Loucy (cell line): ENCODE measurements around the gene ARMH3.

Experiments
- H2AFZ ChIP-seq: fragments of 200-600 bp; sonication (generic); 2 replicates; pipeline ENCODE4 v1.6.0; 2016; ENCODE audit warnings: antibody characterized with exemption, mild to moderate bottlenecking, low read length, moderate library complexity
- H3F3A ChIP-seq: fragments of 200-600 bp; 2 replicates; pipeline ENCODE4 v1.6.0; 2016; ENCODE audit warnings: antibody characterized with exemption, low read depth, mild to moderate bottlenecking
- H3K27me3 ChIP-seq: fragments of 200-600 bp; sonication (generic); 2 replicates; pipeline ENCODE4 v1.6.1; 2014; ENCODE audit warnings: low read length, mild to moderate bottlenecking; ENCODE audit not compliant: insufficient read depth, poor library complexity, severe bottlenecking
- H3K36me3 ChIP-seq: fragments of 200-600 bp; sonication (generic); 2 replicates; pipeline ENCODE4 v1.6.1; 2016; ENCODE audit warnings: low read length; ENCODE audit not compliant: insufficient read depth
- H3K4me1 ChIP-seq: fragments of 200-600 bp; sonication (generic); 2 replicates; pipeline ENCODE4 v1.5.1; 2014; ENCODE audit warnings: low read length, mild to moderate bottlenecking; ENCODE audit not compliant: insufficient read depth, poor library complexity, severe bottlenecking
- H3K4me2 ChIP-seq: fragments of 200-600 bp; sonication (generic); 2 replicates; pipeline ENCODE4 v1.6.0; 2014; ENCODE audit warnings: antibody characterized with exemption, low read length, low read depth, mild to moderate bottlenecking; ENCODE audit not compliant: poor library complexity, severe bottlenecking
- H3K4me3 ChIP-seq: fragments of 200-600 bp; sonication (generic); 2 replicates; pipeline ENCODE4 v1.5.1; 2014; ENCODE audit warnings: low read length, mild to moderate bottlenecking, mixed read lengths; ENCODE audit not compliant: poor library complexity, severe bottlenecking
- H3K79me2 ChIP-seq: fragments of 200-600 bp; sonication (generic); 2 replicates; pipeline ENCODE4 v1.6.1; 2014; ENCODE audit warnings: low read length; ENCODE audit not compliant: insufficient read depth
- H3K9ac ChIP-seq: fragments of 200-600 bp; sonication (generic); 2 replicates; pipeline ENCODE4 v1.6.0; 2014; ENCODE audit warnings: mild to moderate bottlenecking, low read depth, low read length, moderate library complexity; ENCODE audit not compliant: poor library complexity, severe bottlenecking
- H3K9me2 ChIP-seq: fragments of 200-600 bp; sonication (generic); replicated peaks from 2 replicates; pipeline ENCODE4 v1.6.1; 2016; ENCODE audit warnings: low read depth, low read length, mixed read lengths
- H3K9me3 ChIP-seq: fragments of 200-600 bp; sonication (generic); 2 replicates; pipeline ENCODE4 v1.6.1; 2014; ENCODE audit warnings: mild to moderate bottlenecking, antibody characterized with exemption, low read length, low read depth; ENCODE audit not compliant: insufficient read depth
- H4K20me1 ChIP-seq: fragments of 200-600 bp; sonication (generic); 2 replicates; pipeline ENCODE4 v1.6.0; 2014; ENCODE audit warnings: antibody characterized with exemption, low read length, mild to moderate bottlenecking; ENCODE audit not compliant: insufficient read depth, poor library complexity, severe bottlenecking
- EZH2phosphoT487 ChIP-seq: fragments of 200-600 bp; IDR thresholded peaks from 2 replicates; pipeline ENCODE4 v1.6.1; 2018; ENCODE audit warnings: antibody characterized with exemption, mild to moderate bottlenecking, moderate library complexity, borderline replicate concordance
- TF ChIP-seq, protein P1 (sequence below): fragments of 200-600 bp; sonication (generic); conservative IDR thresholded peaks from 2 replicates; pipeline ENCODE4 v1.5.1; 2014; ENCODE audit warnings: mild to moderate bottlenecking, antibody characterized with exemption, low read length

The ARMH3 gene

DNA sequence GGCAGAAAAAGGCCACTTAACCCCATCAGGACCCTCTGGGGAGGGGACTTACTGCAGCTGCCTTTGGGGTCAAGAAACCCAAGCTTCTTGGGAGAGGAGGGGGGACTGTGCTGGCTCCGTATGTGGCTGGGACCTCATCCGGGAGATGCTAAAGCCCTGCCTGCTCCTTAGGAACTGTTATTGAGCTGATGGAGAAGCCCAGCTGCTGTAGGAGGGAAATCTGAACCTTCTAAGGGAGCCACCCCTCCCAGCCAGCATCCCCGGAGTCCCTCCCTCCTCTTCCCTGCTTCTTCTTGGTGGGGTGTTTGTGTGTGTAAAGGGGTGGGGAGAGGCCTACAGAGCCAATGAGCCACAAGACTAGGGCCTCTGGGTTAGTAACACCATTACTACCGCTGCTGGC, 220.6 kb downstream of the ARMH3 start:
- no peaks in the 10 kb centered on the region for H3K36me3 ChIP-seq
- TF ChIP-seq, protein P1, sequence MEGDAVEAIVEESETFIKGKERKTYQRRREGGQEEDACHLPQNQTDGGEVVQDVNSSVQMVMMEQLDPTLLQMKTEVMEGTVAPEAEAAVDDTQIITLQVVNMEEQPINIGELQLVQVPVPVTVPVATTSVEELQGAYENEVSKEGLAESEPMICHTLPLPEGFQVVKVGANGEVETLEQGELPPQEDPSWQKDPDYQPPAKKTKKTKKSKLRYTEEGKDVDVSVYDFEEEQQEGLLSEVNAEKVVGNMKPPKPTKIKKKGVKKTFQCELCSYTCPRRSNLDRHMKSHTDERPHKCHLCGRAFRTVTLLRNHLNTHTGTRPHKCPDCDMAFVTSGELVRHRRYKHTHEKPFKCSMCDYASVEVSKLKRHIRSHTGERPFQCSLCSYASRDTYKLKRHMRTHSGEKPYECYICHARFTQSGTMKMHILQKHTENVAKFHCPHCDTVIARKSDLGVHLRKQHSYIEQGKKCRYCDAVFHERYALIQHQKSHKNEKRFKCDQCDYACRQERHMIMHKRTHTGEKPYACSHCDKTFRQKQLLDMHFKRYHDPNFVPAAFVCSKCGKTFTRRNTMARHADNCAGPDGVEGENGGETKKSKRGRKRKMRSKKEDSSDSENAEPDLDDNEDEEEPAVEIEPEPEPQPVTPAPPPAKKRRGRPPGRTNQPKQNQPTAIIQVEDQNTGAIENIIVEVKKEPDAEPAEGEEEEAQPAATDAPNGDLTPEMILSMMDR, result no peak
- no peak for TF ChIP-seq EZH2phosphoT487
- no peaks in the 10 kb centered on the region for H3K9me3 ChIP-seq
- H3K4me3 ChIP-seq, result no peak overlapping the region
- no peaks in the 10 kb centered on the region for H3K9me2 ChIP-seq
- H3K4me1 ChIP-seq, result peaks cover 27% of the 10 kb centered on the region
- H3K9ac ChIP-seq, result no peak overlapping the region
- H3F3A ChIP-seq, result peaks cover under 1% of the 10 kb centered on the region; the same call in 1 of the 2 replicates
- H2AFZ ChIP-seq, result no peak overlapping the region
- no peaks in the 10 kb centered on the region for H3K27me3 ChIP-seq
- H4K20me1 ChIP-seq, result no peaks in the 10 kb centered on the region
- no peak overlapping the region for H3K4me2 ChIP-seq
- no peaks in the 10 kb centered on the region for H3K79me2 ChIP-seq

DNA sequence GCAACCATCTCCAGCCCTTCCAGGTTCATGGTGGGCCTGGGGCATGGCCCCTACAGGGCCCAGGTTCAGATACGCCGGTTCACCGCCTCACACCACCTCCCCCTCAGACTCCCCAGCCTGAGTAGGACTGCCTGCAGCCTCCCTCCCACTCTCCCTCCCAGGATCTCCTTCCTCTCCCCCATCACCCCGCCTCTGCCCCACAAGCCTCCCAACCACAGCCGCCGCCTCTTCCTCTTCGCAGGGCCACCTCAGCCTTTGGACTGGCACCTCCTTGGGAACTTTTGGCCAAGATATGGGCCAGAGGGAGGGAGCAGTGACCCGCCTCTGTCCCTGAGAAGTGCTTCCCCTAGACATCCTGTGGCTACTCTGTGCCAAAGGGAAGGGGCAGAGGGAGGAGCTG, 221.6 kb downstream of the ARMH3 start:
- Histone ChIP-seq H3K4me1 (peaks cover 30% of the 10 kb centered on the region), H3K9me2 (no peaks in the 10 kb centered on the region), H3K4me3 (peak overlapping the region; percentile 15), H3K9ac (no peak overlapping the region), H3K9me3 (no peaks in the 10 kb centered on the region), H3K27me3 (no peaks in the 10 kb centered on the region), H3K4me2 (peak overlapping the region; percentile 51), H3K79me2 (no peaks in the 10 kb centered on the region), H4K20me1 (peaks cover 3% of the 10 kb centered on the region), H2AFZ (no peak overlapping the region), H3F3A (peaks cover 7% of the 10 kb centered on the region), H3K36me3 (no peaks in the 10 kb centered on the region)
- TF ChIP-seq, protein P1, result no peak
- no peak for TF ChIP-seq EZH2phosphoT487

DNA sequence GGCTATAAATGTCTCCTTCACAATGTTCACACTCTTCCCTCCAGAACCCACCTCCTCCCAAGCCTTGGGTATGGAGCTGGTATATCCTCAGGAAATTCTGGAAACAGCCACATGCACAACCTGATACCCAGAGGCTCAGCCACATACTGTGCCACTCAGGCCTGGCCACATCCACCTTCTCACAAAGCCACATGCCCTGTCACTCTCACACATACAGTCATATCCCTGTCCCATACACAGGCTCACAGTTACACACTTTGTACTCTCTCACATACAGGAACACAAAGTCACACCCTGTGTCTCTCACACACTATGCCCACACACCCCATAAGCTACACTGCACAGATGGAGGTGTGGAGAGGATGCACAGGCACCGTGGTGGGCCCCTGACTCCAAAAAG, 222.5 kb downstream of the ARMH3 start:
- H3F3A ChIP-seq, result peaks cover 7% of the 10 kb centered on the region
- no peaks in the 10 kb centered on the region for H3K9me2 ChIP-seq
- no peaks in the 10 kb centered on the region for H3K9me3 ChIP-seq
- H3K4me2 ChIP-seq, result no peak overlapping the region
- no peak overlapping the region for H3K4me3 ChIP-seq
- TF ChIP-seq, protein P1, result no peak
- TF ChIP-seq EZH2phosphoT487, result no peak
- no peak overlapping the region for H3K9ac ChIP-seq
- peaks cover 30% of the 10 kb centered on the region for H3K4me1 ChIP-seq
- H2AFZ ChIP-seq, result no peak overlapping the region
- H4K20me1 ChIP-seq, result peaks cover 3% of the 10 kb centered on the region
- no peaks in the 10 kb centered on the region for H3K79me2 ChIP-seq
- no peaks in the 10 kb centered on the region for H3K27me3 ChIP-seq
- H3K36me3 ChIP-seq, result no peaks in the 10 kb centered on the region
